Measurements from ENCODE around the gene SELE.

The SELE gene

GRCh38 chr1:169733924-169734323 is at the start of gene SELE:
TSS of gene SELE (minus strand) at chr1:169734079. CDS start at chr1:169733612, 467 bp downstream.
- H3K4me3 ChIP-seq (ENCODE audit: low read length), result no peak within 1 kb of the TSS
- TF ChIP-seq CTCF (conservative IDR thresholded peaks at IDR 0.05; ENCODE audit: low read depth, low read length), result no peak
- no peak for DNase-seq (ENCODE audit: low read depth)

GRCh38 chr1:169782596-169782995 is 48.7 kb upstream of the SELE start:
- DNase-seq (ENCODE audit: low read depth), result no peak
- no peak overlapping the region for H3K4me3 ChIP-seq (ENCODE audit: low read length)
- TF ChIP-seq CTCF (conservative IDR thresholded peaks at IDR 0.05; ENCODE audit: low read depth, low read length), result no peak

GRCh38 chr1:169779970-169780369 is 46.1 kb upstream of the SELE start:
- TF ChIP-seq CTCF (conservative IDR thresholded peaks at IDR 0.05; ENCODE audit: low read depth, low read length), result no peak
- H3K4me3 ChIP-seq (ENCODE audit: low read length), result no peak overlapping the region
- DNase-seq (ENCODE audit: low read depth), result no peak

GRCh38 chr1:169779150-169779549 is 45.3 kb upstream of the SELE start:
- no peak overlapping the region for H3K4me3 ChIP-seq (ENCODE audit: low read length)
- DNase-seq (ENCODE audit: low read depth), result no peak
- no peak for TF ChIP-seq CTCF (conservative IDR thresholded peaks at IDR 0.05; ENCODE audit: low read depth, low read length)

- TF ChIP-seq CTCF (conservative IDR thresholded peaks at IDR 0.05; ENCODE audit: low read depth, low read length), result no peak
- DNase-seq (ENCODE audit: low read depth), result no peak
- no peak overlapping the region for H3K4me3 ChIP-seq (ENCODE audit: low read length)
These were observed 42.6 kb upstream of the SELE start for GRCh38 chr1:169776440-169776839.

GRCh38 chr1:169768161-169768560 is 34.3 kb upstream of the SELE start:
- DNase-seq (ENCODE audit: low read depth), result no peak
- TF ChIP-seq CTCF (conservative IDR thresholded peaks at IDR 0.05; ENCODE audit: low read depth, low read length), result no peak
- H3K4me3 ChIP-seq (ENCODE audit: low read length), result no peak overlapping the region

- TF ChIP-seq CTCF (conservative IDR thresholded peaks at IDR 0.05; ENCODE audit: low read depth, low read length), result no peak
- no peak for DNase-seq (ENCODE audit: low read depth)
These were observed 31.9 kb upstream of the SELE start for GRCh38 chr1:169765580-169766331.

More at GRCh38 chr1:169765580-169766331, 31.9 kb upstream of the SELE start:
- H3K4me3 ChIP-seq (ENCODE audit: low read length), result no peak overlapping the region
